ENCODE measurements around the gene NFIA.
"Not testable (repeated sequence)": the region's sequence is repeated elsewhere in the genome, so short reads cannot be mapped to it uniquely, and the experiment has no call there.

Gene NFIA

GRCh38 chr1:61124078-61124477, 41.7 kb downstream of the NFIA start:
- H3K4me3 ChIP-seq (ENCODE audit: low read length) = no peak overlapping the region

GRCh38 chr1:61124696-61125095, 42.3 kb downstream of the NFIA start:
- DNase-seq (ENCODE audit: low read depth) = no peak
- no peak for TF ChIP-seq CTCF (conservative IDR thresholded peaks at IDR 0.05; ENCODE audit: low read depth, low read length)
- H3K4me3 ChIP-seq (ENCODE audit: low read length) = no peak overlapping the region

More at GRCh38 chr1:61124078-61124477, 41.7 kb downstream of the NFIA start:
- DNase-seq (ENCODE audit: low read depth) = no peak
- TF ChIP-seq CTCF (conservative IDR thresholded peaks at IDR 0.05; ENCODE audit: low read depth, low read length) = no peak

GRCh38 chr1:61125263-61125662, 42.9 kb downstream of the NFIA start:
- H3K4me3 ChIP-seq (ENCODE audit: low read length) = no peak overlapping the region
- no peak for DNase-seq (ENCODE audit: low read depth)
- TF ChIP-seq CTCF (conservative IDR thresholded peaks at IDR 0.05; ENCODE audit: low read depth, low read length) = no peak

- H3K4me3 ChIP-seq (ENCODE audit: low read length) = no peak overlapping the region
- no peak for TF ChIP-seq CTCF (conservative IDR thresholded peaks at IDR 0.05; ENCODE audit: low read depth, low read length)
- no peak for DNase-seq (ENCODE audit: low read depth)
Measured at GRCh38 chr1:61125895-61126294, 43.5 kb downstream of the NFIA start.

- DNase-seq (ENCODE audit: low read depth); H3K4me3 ChIP-seq (ENCODE audit: low read length): not testable (repeated sequence)
Measured at GRCh38 chr1:61126843-61127242, 44.5 kb downstream of the NFIA start.

- TF ChIP-seq CTCF (conservative IDR thresholded peaks at IDR 0.05; ENCODE audit: low read depth, low read length) = no peak
- no peak for DNase-seq (ENCODE audit: low read depth)
- no peak overlapping the region for H3K4me3 ChIP-seq (ENCODE audit: low read length)
Measured at GRCh38 chr1:61130338-61131000, 48.1 kb downstream of the NFIA start.

- no peak for DNase-seq (ENCODE audit: low read depth)
- no peak overlapping the region for H3K4me3 ChIP-seq (ENCODE audit: low read length)
- TF ChIP-seq CTCF (conservative IDR thresholded peaks at IDR 0.05; ENCODE audit: low read depth, low read length) = no peak
Measured at GRCh38 chr1:61131248-61131647, 48.9 kb downstream of the NFIA start.
